Muscle layer of colon (tissue), 2 donors: Measurements from ENCODE around the gene HABP2.

ENCODE experiments used
- H3K27ac ChIP-seq: one replicate; pipeline ENCODE4 v1.7.0; 2013; ENCODE audit warnings: low read depth, mild to moderate bottlenecking, low read length, moderate library complexity
- H3K27me3 ChIP-seq, 2 donors: one replicate each; pipeline ENCODE4 v1.7.0; 2013; ENCODE audit warnings: low read length in 2 of 2, mild to moderate bottlenecking in 2 of 2; ENCODE audit not compliant: insufficient read depth in 2 of 2, control insufficient read depth in 1 of 2
- H3K36me3 ChIP-seq: one replicate; pipeline ENCODE4 v1.7.0; 2013; ENCODE audit warnings: mild to moderate bottlenecking, low read length; ENCODE audit not compliant: insufficient read depth
- H3K4me1 ChIP-seq: one replicate; pipeline ENCODE4 v1.7.0; 2013; ENCODE audit warnings: mild to moderate bottlenecking, low read length; ENCODE audit not compliant: insufficient read depth
- H3K4me3 ChIP-seq, 2 donors: one replicate each; pipeline ENCODE4 v1.7.0; 2013; ENCODE audit warnings: low read length in 2 of 2, low read depth in 1 of 2, mild to moderate bottlenecking in 1 of 2, moderate library complexity in 1 of 2
- H3K9ac ChIP-seq: one replicate; pipeline ENCODE4 v1.7.0; 2013; ENCODE audit warnings: low read length
- H3K9me3 ChIP-seq: one replicate; pipeline ENCODE4 v1.7.0; 2013; ENCODE audit warnings: mild to moderate bottlenecking, low read length
- donor health status: abdominal sarcoma.
- donor health status: Adenocarcinoma of cecum.

HABP2 gene

GRCh38 chr10:113560071-113560470, 7.2 kb downstream of the HABP2 start:
- no peaks in the 10 kb centered on the region for H3K9me3 ChIP-seq
- no peak overlapping the region for H3K27ac ChIP-seq
- no peaks in the 10 kb centered on the region for H3K36me3 ChIP-seq
- peaks cover 12% of the 10 kb centered on the region for H3K4me1 ChIP-seq
- H3K4me3 ChIP-seq: no peak overlapping the region
- no peaks in the 10 kb centered on the region for H3K27me3 ChIP-seq
- H3K9ac ChIP-seq: no peak overlapping the region

GRCh38 chr10:113561214-113561613, 8.4 kb downstream of the HABP2 start:
- H3K4me1 ChIP-seq: peaks cover 12% of the 10 kb centered on the region
- H3K9me3 ChIP-seq: no peaks in the 10 kb centered on the region
- no peaks in the 10 kb centered on the region for H3K27me3 ChIP-seq
- no peaks in the 10 kb centered on the region for H3K36me3 ChIP-seq
- no peak overlapping the region for H3K9ac ChIP-seq
- no peak overlapping the region for H3K4me3 ChIP-seq
- H3K27ac ChIP-seq: no peak overlapping the region

GRCh38 chr10:113562069-113562468, 9.2 kb downstream of the HABP2 start:
- no peaks in the 10 kb centered on the region for H3K9me3 ChIP-seq
- no peak overlapping the region for H3K4me3 ChIP-seq
- H3K27me3 ChIP-seq: no peaks in the 10 kb centered on the region
- peaks cover 12% of the 10 kb centered on the region for H3K4me1 ChIP-seq
- H3K27ac ChIP-seq: no peak overlapping the region
- no peaks in the 10 kb centered on the region for H3K36me3 ChIP-seq
- H3K9ac ChIP-seq: no peak overlapping the region

- no peak overlapping the region for H3K27ac ChIP-seq
- no peak overlapping the region for H3K9ac ChIP-seq
These were observed 9.9 kb downstream of the HABP2 start for GRCh38 chr10:113562704-113563103.

GRCh38 chr10:113563306-113564088, 10.6 kb downstream of the HABP2 start:
- Histone ChIP-seq H3K27ac (no peak overlapping the region), H3K4me3 (peak overlapping the region; percentile 30 to 72), H3K4me1 (peaks cover 12% of the 10 kb centered on the region), H3K9ac (no peak overlapping the region), H3K27me3 (no peaks in the 10 kb centered on the region), H3K36me3 (no peaks in the 10 kb centered on the region), H3K9me3 (no peaks in the 10 kb centered on the region)

More at GRCh38 chr10:113562704-113563103, 9.9 kb downstream of the HABP2 start:
- Histone ChIP-seq H3K36me3 (no peaks in the 10 kb centered on the region), H3K27me3 (no peaks in the 10 kb centered on the region), H3K4me1 (peaks cover 12% of the 10 kb centered on the region), H3K9me3 (no peaks in the 10 kb centered on the region), H3K4me3 (no peak overlapping the region)

GRCh38 chr10:113565364-113565763, 12.5 kb downstream of the HABP2 start:
- Histone ChIP-seq H3K9me3 (no peaks in the 10 kb centered on the region), H3K9ac (no peak overlapping the region), H3K36me3 (no peaks in the 10 kb centered on the region), H3K4me3 (no peak overlapping the region), H3K4me1 (peaks cover 12% of the 10 kb centered on the region), H3K27ac (no peak overlapping the region), H3K27me3 (no peaks in the 10 kb centered on the region)

- no peaks in the 10 kb centered on the region for H3K36me3 ChIP-seq
- H3K9ac ChIP-seq: no peak overlapping the region
- peaks cover 4% of the 10 kb centered on the region for H3K4me1 ChIP-seq
- H3K27ac ChIP-seq: no peak overlapping the region
- H3K9me3 ChIP-seq: no peaks in the 10 kb centered on the region
- no peak overlapping the region for H3K4me3 ChIP-seq
- H3K27me3 ChIP-seq: no peaks in the 10 kb centered on the region
These were observed 14.0 kb downstream of the HABP2 start for GRCh38 chr10:113566888-113567287.

GRCh38 chr10:113569576-113569975, 16.7 kb downstream of the HABP2 start:
- Histone ChIP-seq H3K9ac (no peak overlapping the region), H3K4me1 (no peaks in the 10 kb centered on the region), H3K27me3 (no peaks in the 10 kb centered on the region), H3K4me3 (no peak overlapping the region), H3K9me3 (no peaks in the 10 kb centered on the region), H3K27ac (no peak overlapping the region), H3K36me3 (no peaks in the 10 kb centered on the region)

- no peak overlapping the region for H3K4me3 ChIP-seq
These were observed 19.9 kb downstream of the HABP2 start for GRCh38 chr10:113572520-113573290.

GRCh38 chr10:113573368-113573767, 20.5 kb downstream of the HABP2 start:
- Histone ChIP-seq H3K36me3 (no peaks in the 10 kb centered on the region), H3K4me3 (no peak overlapping the region), H3K4me1 (no peaks in the 10 kb centered on the region), H3K27ac (no peak overlapping the region), H3K9ac (no peak overlapping the region), H3K27me3 (no peaks in the 10 kb centered on the region), H3K9me3 (no peaks in the 10 kb centered on the region)

More at GRCh38 chr10:113572520-113573290, 19.9 kb downstream of the HABP2 start:
- Histone ChIP-seq H3K9me3 (no peaks in the 10 kb centered on the region), H3K9ac (no peak overlapping the region), H3K27me3 (no peaks in the 10 kb centered on the region), H3K4me1 (no peaks in the 10 kb centered on the region), H3K27ac (no peak overlapping the region), H3K36me3 (no peaks in the 10 kb centered on the region)

GRCh38 chr10:113576852-113577251, 24.0 kb downstream of the HABP2 start:
- no peaks in the 10 kb centered on the region for H3K27me3 ChIP-seq
- H3K9me3 ChIP-seq: no peaks in the 10 kb centered on the region
- H3K4me1 ChIP-seq: no peaks in the 10 kb centered on the region
- H3K9ac ChIP-seq: no peak overlapping the region
- no peak overlapping the region for H3K4me3 ChIP-seq
- no peak overlapping the region for H3K27ac ChIP-seq
- H3K36me3 ChIP-seq: no peaks in the 10 kb centered on the region
